ENCODE measurements around the gene HELZ2. TPM values are rescaled to one million over a fixed set of nuclear protein-coding genes. Genes with fewer than 3 reads are reported as not detected.
A peak's percentile ranks its signal among the peaks of the same experiment; 100 is the strongest.

Gene HELZ2
- total RNA-seq, 4 donors from 2014 or later, result 16.3 to 33.7 (median 24.7) TPM

- WGBS, 2 donors, result 92 to 94% methylated on average over 4 of the region's 4 CpGs
- Histone ChIP-seq H3K9me3 (no peaks in the 10 kb centered on the region), H3K27ac (no peak overlapping the region), H3K36me3 (peaks cover 0 to 94% (median 25%) of the 10 kb centered on the region in 3 donors), H3K4me1 (peaks cover 0 to 18% (median 0%) of the 10 kb centered on the region in 4 donors), H3K27me3 (no peaks in the 10 kb centered on the region), H3K4me3 (no peak overlapping the region)
- no peak for DNase-seq (ENCODE audit: low spot score in 2 of 2)
- no peak for TF ChIP-seq POLR2A (IDR thresholded peaks at IDR 0.05)
- TF ChIP-seq EP300 (IDR thresholded peaks at IDR 0.05), result no peak
- TF ChIP-seq CTCF (IDR thresholded peaks at IDR 0.05), result no peak
These were observed 17.1 kb upstream of the HELZ2 start for GRCh38 chr20:63591147-63591533.

GRCh38 chr20:63590218-63591146 lies 16.4 kb upstream of the HELZ2 start:
- peaks cover 0 to 87% (median 23%) of the 10 kb centered on the region in 3 donors for H3K36me3 ChIP-seq
- DNase-seq (ENCODE audit: low spot score in 2 of 2), result no peak
- WGBS, 2 donors, result 91 to 93% methylated on average over 27 to 51 of the region's 52 CpGs
- no peak overlapping the region for H3K27ac ChIP-seq
- H3K4me3 ChIP-seq, result no peak overlapping the region
- no peaks in the 10 kb centered on the region for H3K27me3 ChIP-seq
- peaks cover 0 to 18% (median 0%) of the 10 kb centered on the region in 4 donors for H3K4me1 ChIP-seq
- H3K9me3 ChIP-seq, result no peaks in the 10 kb centered on the region
- TF ChIP-seq CTCF (IDR thresholded peaks at IDR 0.05), result no peak
- no peak for TF ChIP-seq POLR2A (IDR thresholded peaks at IDR 0.05)
- no peak for TF ChIP-seq EP300 (IDR thresholded peaks at IDR 0.05)

GRCh38 chr20:63589261-63590217 lies 15.5 kb upstream of the HELZ2 start:
- Histone ChIP-seq H3K4me3 (no peak overlapping the region), H3K4me1 (peaks cover 0 to 17% (median 0%) of the 10 kb centered on the region in 4 donors), H3K27me3 (no peaks in the 10 kb centered on the region), H3K9me3 (no peaks in the 10 kb centered on the region), H3K27ac (no peak overlapping the region), H3K36me3 (peaks cover 0 to 78% (median 20%) of the 10 kb centered on the region in 3 donors)
- TF ChIP-seq POLR2A (IDR thresholded peaks at IDR 0.05) (no peak), CTCF (IDR thresholded peaks at IDR 0.05) (no peak), EP300 (IDR thresholded peaks at IDR 0.05) (no peak)
- no peak for DNase-seq (ENCODE audit: low spot score in 2 of 2)
- 81 to 85% methylated on average over 35 to 37 of the region's 38 CpGs for WGBS, 2 donors

- no peak for DNase-seq (ENCODE audit: low spot score in 2 of 2)
- peaks cover 0 to 10% (median 0%) of the 10 kb centered on the region in 4 donors for H3K4me1 ChIP-seq
- H3K27ac ChIP-seq, result peak overlapping the region in 1 of 4 donors; percentile 12
- no peak overlapping the region for H3K4me3 ChIP-seq
- WGBS, 2 donors, result 77 to 86% methylated on average over 10 to 11 of the region's 11 CpGs
- H3K36me3 ChIP-seq, result peaks cover 0 to 70% (median 20%) of the 10 kb centered on the region in 3 donors
- no peaks in the 10 kb centered on the region for H3K9me3 ChIP-seq
- H3K27me3 ChIP-seq, result no peaks in the 10 kb centered on the region
- TF ChIP-seq EP300 (IDR thresholded peaks at IDR 0.05), result no peak
- TF ChIP-seq POLR2A (IDR thresholded peaks at IDR 0.05), result no peak
- TF ChIP-seq CTCF (IDR thresholded peaks at IDR 0.05), result no peak
These were observed 14.6 kb upstream of the HELZ2 start for GRCh38 chr20:63588641-63589041.
